Measurements from ENCODE around the gene DIDO1. TPM values are rescaled to one million over a fixed set of nuclear protein-coding genes. Genes with fewer than 3 reads are reported as not detected.

The DIDO1 gene
- total RNA-seq, 1 experiment from 2014 or later = 85.9 TPM

- Histone ChIP-seq H2BK12ac (ENCODE audit: insufficient read length, low read depth, low read length) (no peak overlapping the region), H3T11ph (ENCODE audit: low read length) (no peak overlapping the region), H3K18ac (ENCODE audit: insufficient read length, low read depth, low read length) (no peak overlapping the region), H3K27me3 (ENCODE audit: insufficient read depth, low read length) (no peaks in the 10 kb centered on the region), H2AFZ (ENCODE audit: low read length) (no peak overlapping the region), H3K79me2 (ENCODE audit: insufficient read depth, low read length) (peaks cover 13% of the 10 kb centered on the region; the same call in 1 of the 2 replicates), H2BK5ac (ENCODE audit: insufficient read length, low read length) (no peak overlapping the region), H3K4me1 (ENCODE audit: insufficient read depth, low read length) (no peaks in the 10 kb centered on the region), H4K91ac (ENCODE audit: insufficient read length, low read depth, low read length) (no peak overlapping the region), H3K4me2 (ENCODE audit: insufficient read depth, insufficient read length, low read length) (no peak overlapping the region), H3K23ac (ENCODE audit: insufficient read length, low read depth, low read length) (no peak overlapping the region), H3K14ac (ENCODE audit: insufficient read depth, low read length) (no peak overlapping the region), H3K56ac (ENCODE audit: insufficient read length, low read depth, low read length) (no peak overlapping the region), H2BK120ac (ENCODE audit: low read depth, low read length, poor library complexity, severe bottlenecking) (no peak overlapping the region), H3K27ac (ENCODE audit: insufficient read length, low read depth, low read length) (no peak overlapping the region), H2BK15ac (ENCODE audit: low read depth, low read length) (no peak overlapping the region), H3K9me3 (ENCODE audit: control insufficient read depth, low read depth, low read length) (no peaks in the 10 kb centered on the region), H2BK20ac (ENCODE audit: low read depth, low read length, poor library complexity, severe bottlenecking) (no peak overlapping the region), H4K20me1 (ENCODE audit: control insufficient read depth, insufficient read depth, insufficient read length) (peaks cover 2% of the 10 kb centered on the region), H4K8ac (replicated peaks; ENCODE audit: insufficient read length, low read depth, low read length) (no peak overlapping the region), H3K4ac (ENCODE audit: low read depth, low read length) (no peak overlapping the region), H3K23me2 (ENCODE audit: insufficient read length, low read depth, low read length, poor library complexity, severe bottlenecking) (no peaks in the 10 kb centered on the region), H2AK5ac (ENCODE audit: insufficient read length, low read length) (no peak overlapping the region), H4K5ac (ENCODE audit: insufficient read length, low read depth, low read length) (no peak overlapping the region), H3K9ac (ENCODE audit: extremely low read depth, insufficient read length, low read length) (no peak overlapping the region), H3K79me1 (ENCODE audit: insufficient read depth, low read depth, low read length, poor library complexity, severe bottlenecking) (peaks cover 11% of the 10 kb centered on the region)
- WGBS (ENCODE audit: extremely low coverage, insufficient read length, low lambda C conversion rate) = no CpG with 5 or more reads among the region's 17 CpGs
- no peaks in the 10 kb centered on the region for H3K27me3 Mint-ChIP-seq (ENCODE audit: low read depth)
- DNase-seq = no peak
- H3K4me1 Mint-ChIP-seq = peaks cover 8 to 11% of the 10 kb centered on the region in 2 experiments; a peak in 3 of 4 replicates
- peaks cover 66 to 93% (median 88%) of the 10 kb centered on the region in 3 experiments for H3K36me3 Mint-ChIP-seq (ENCODE audit: insufficient read depth in 1 of 3, low read depth in 3 of 3)
- TF ChIP-seq CTCF (conservative IDR thresholded peaks at IDR 0.05) = no peak
- H3K4me3 Mint-ChIP-seq = no peak overlapping the region
- no peaks in the 10 kb centered on the region for H3K9me3 Mint-ChIP-seq
- peak overlapping the region in 1 of 3 experiments; percentile 45; a peak in 2 of 7 replicates for H3K27ac Mint-ChIP-seq
These were observed 20.7 kb downstream of the DIDO1 start for GRCh38 chr20:62905536-62906117.
